Brain microvascular endothelial cell (primary cell): ENCODE data around the gene IBA57.
"Not testable (repeated sequence)": the region's sequence is repeated elsewhere in the genome, so short reads cannot be mapped to it uniquely, and the experiment has no call there.

Experiments used
- DNase-seq: peaks from one replicate; pipeline ENCODE4 v3.0.0-alpha.2; 2020
- H3K27ac ChIP-seq: fragments of 250-450 bp; sonication (Bioruptor Pico); 2 replicates; pipeline ENCODE4 v1.5.1; 2020; ENCODE audit warnings: mild to moderate bottlenecking, moderate library complexity
- H3K27me3 ChIP-seq: fragments of 250-450 bp; sonication (Bioruptor Pico); replicated peaks from 2 replicates; pipeline ENCODE4 v1.5.1; 2020; ENCODE audit warnings: mild to moderate bottlenecking
- H3K36me3 ChIP-seq: fragments of 250-450 bp; sonication (Bioruptor Pico); replicated peaks from 2 replicates; pipeline ENCODE4 v1.5.1; 2020; ENCODE audit warnings: mild to moderate bottlenecking
- H3K4me3 ChIP-seq: 2 replicates; pipeline ENCODE4 v1.5.1; 2011; ENCODE audit warnings: low read depth, mild to moderate bottlenecking, control low read depth, low read length, moderate library complexity
- CTCF ChIP-seq: IDR thresholded peaks from 2 replicates; pipeline ENCODE4 v1.5.1; 2011; ENCODE audit warnings: low read depth, mild to moderate bottlenecking, moderate library complexity, low read length, control low read depth, inconsistent platforms; ENCODE audit errors: missing control alignments
- in situ Hi-C: cut with HindIII; loops from 2 replicates; pipeline ENCODE4 v1.10.0; 2017; ENCODE audit warnings: low sequenced_read_pairs, low pct_ligation_motif_present

IBA57 gene

DNA sequence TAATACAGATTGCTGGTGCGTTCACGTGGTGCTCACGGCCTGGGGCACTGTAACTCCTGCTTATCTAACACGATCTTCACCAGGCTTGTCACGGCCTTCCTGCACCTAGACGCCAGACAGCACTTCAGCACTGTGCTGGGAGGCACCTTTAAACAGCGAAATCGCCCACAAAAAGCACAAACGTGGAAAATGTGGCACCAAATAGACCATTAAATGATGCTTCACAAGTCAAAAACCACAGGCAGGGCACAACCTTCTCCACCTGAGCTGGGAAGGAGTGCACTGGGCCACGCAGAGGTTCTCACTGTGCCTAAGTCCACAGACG, 20.0 kb downstream of the IBA57 start:
- Histone ChIP-seq H3K4me3 (no peak overlapping the region), H3K36me3 (no peaks in the 10 kb centered on the region), H3K27ac (no peak overlapping the region), H3K27me3 (no peaks in the 10 kb centered on the region)
- in situ Hi-C loops: no loop called here
- TF ChIP-seq CTCF: no peak
- no peak for DNase-seq

DNA sequence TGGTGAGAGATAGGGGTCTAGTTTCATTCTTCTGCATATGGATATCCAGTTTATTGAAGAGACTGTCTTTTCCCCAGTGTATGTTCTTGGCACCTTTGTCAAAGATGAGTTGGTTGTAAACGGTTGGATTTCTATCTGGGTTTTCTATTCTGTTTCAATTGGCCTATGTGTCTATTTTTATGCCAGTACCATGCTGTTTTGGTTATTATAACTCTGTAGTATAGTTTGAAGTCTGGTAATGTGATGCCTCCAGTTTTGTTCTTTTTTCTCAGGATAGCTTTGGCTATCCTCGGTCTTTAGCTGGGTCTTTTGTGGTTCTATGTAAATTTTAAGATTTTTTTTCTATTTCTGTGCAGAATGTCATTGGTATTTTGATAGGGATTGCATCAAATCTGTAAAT, 22.6 kb downstream of the IBA57 start:
- in situ Hi-C loops, H3K36me3 ChIP-seq, H3K4me3 ChIP-seq, H3K27ac ChIP-seq, DNase-seq, H3K27me3 ChIP-seq: not testable (repeated sequence)

GRCh38 chr1:228190182-228190581, 24.6 kb downstream of the IBA57 start:
- no peaks in the 10 kb centered on the region for H3K27me3 ChIP-seq
- DNase-seq: no peak
- TF ChIP-seq CTCF: no peak
- H3K27ac ChIP-seq: no peak overlapping the region
- H3K36me3 ChIP-seq: no peaks in the 10 kb centered on the region
- no peak overlapping the region for H3K4me3 ChIP-seq
- in situ Hi-C loops: no loop called here

- Histone ChIP-seq H3K36me3 (no peaks in the 10 kb centered on the region), H3K27me3 (no peaks in the 10 kb centered on the region), H3K4me3 (no peak overlapping the region), H3K27ac (no peak overlapping the region)
- DNase-seq: no peak
- TF ChIP-seq CTCF: no peak
- in situ Hi-C loops: no loop called here
Measured at GRCh38 chr1:228190778-228191177, 25.2 kb downstream of the IBA57 start.

- no peaks in the 10 kb centered on the region for H3K27me3 ChIP-seq
- in situ Hi-C loops: no loop called here
- H3K4me3 ChIP-seq: no peak overlapping the region
- TF ChIP-seq CTCF: no peak
- DNase-seq: no peak
- H3K36me3 ChIP-seq: no peaks in the 10 kb centered on the region
- no peak overlapping the region for H3K27ac ChIP-seq
Measured at GRCh38 chr1:228194436-228194835, 28.8 kb downstream of the IBA57 start.

DNA sequence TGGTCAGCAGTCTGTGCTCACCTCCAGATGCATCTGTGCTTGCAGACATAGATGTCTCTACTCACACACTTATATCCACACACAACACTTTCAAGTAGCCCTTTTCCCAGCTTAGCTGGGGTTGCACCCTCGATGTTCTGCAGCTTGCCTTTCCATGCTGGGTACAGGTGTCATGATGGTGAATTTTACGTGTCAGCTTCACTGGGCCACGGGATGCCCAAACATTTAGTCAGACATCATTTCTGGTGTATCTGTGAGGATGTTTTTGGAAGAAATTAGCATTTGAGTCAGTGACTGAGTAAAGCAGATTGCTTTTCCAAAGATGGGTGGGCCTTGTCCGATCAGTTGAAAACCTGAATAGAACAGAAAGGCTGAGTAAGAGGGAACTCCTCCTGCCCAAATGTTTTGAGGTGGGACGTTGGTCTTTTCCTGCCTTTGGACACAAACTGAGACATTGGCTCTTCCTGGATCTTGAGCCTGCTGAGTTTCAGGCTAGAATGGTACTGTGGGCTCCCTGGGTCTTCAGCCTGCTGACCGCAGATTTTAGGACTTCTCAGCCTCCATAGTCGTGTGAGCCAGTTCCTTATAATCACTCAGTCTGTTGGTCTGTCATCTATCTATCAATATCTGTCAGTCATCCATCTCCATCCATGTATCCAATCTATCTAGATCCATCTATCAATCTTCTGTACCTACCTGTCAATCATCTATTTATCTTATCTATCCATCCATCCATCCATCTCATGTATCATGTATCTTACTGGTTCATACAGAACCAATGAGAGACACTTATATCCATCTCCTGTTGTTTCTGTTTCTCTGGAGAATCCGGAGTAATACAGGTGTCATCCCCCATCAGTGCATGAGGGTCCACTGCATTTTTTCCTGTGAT, 29.6 kb downstream of the IBA57 start:
- in situ Hi-C loops: no loop called here
- no peak for DNase-seq
- no peak overlapping the region for H3K4me3 ChIP-seq
- H3K27ac ChIP-seq: no peak overlapping the region
- no peaks in the 10 kb centered on the region for H3K36me3 ChIP-seq
- no peak for TF ChIP-seq CTCF
- no peaks in the 10 kb centered on the region for H3K27me3 ChIP-seq
